ENCODE results near the gene KCNIP4.

GRCh38 chr4:20723463-20723862 is 1225.1 kb downstream of the KCNIP4 start:
- TF ChIP-seq, protein P1, sequence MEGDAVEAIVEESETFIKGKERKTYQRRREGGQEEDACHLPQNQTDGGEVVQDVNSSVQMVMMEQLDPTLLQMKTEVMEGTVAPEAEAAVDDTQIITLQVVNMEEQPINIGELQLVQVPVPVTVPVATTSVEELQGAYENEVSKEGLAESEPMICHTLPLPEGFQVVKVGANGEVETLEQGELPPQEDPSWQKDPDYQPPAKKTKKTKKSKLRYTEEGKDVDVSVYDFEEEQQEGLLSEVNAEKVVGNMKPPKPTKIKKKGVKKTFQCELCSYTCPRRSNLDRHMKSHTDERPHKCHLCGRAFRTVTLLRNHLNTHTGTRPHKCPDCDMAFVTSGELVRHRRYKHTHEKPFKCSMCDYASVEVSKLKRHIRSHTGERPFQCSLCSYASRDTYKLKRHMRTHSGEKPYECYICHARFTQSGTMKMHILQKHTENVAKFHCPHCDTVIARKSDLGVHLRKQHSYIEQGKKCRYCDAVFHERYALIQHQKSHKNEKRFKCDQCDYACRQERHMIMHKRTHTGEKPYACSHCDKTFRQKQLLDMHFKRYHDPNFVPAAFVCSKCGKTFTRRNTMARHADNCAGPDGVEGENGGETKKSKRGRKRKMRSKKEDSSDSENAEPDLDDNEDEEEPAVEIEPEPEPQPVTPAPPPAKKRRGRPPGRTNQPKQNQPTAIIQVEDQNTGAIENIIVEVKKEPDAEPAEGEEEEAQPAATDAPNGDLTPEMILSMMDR (IDR thresholded peaks at IDR 0.05; ENCODE audit: insufficient read depth, low read length): no peak
- TF ChIP-seq POLR2AphosphoS5 (IDR thresholded peaks at IDR 0.05; ENCODE audit: low read depth) (no peak), REST (IDR thresholded peaks at IDR 0.05; ENCODE audit: insufficient replicate concordance, low read depth) (no peak), SPI1 (IDR thresholded peaks at IDR 0.05; ENCODE audit: borderline replicate concordance, low read depth) (no peak)

Data from HL-60 (cell line).